Stimulated activated effector memory CD8-positive, alpha-beta T cell treated with anti-CD3 and anti-CD28 coated beads, Interleukin-12 subunit alpha, Interleukin-12 subunit beta, amount 100 ng/mL, for 72 hours (primary cell): ENCODE results near the gene PODXL2.
A peak's percentile ranks its signal among the peaks of the same experiment; 100 is the strongest.

Experiments
- ATAC-seq: fragments of 150-1000 bp; cut with Tn5 transposase; 2 replicates; pipeline ENCODE4 v1.10.0; 2021
- DNase-seq, 2 donors: peaks; one replicate each; pipeline ENCODE4 v3.0.0; 2021 to 2022; ENCODE audit warnings: low spot score in 2 of 2
- H3K27ac Mint-ChIP-seq: one replicate; pipeline ENCODE4 v1.8.0; 2022; ENCODE audit warnings: mild to moderate bottlenecking, mixed read lengths
- H3K36me3 Mint-ChIP-seq: one replicate; pipeline ENCODE4 v1.8.0; 2022; ENCODE audit warnings: mild to moderate bottlenecking, mixed read lengths
- H3K4me1 Mint-ChIP-seq: one replicate; pipeline ENCODE4 v1.8.0; 2022; ENCODE audit warnings: mixed read lengths
- H3K4me3 Mint-ChIP-seq: one replicate; pipeline ENCODE4 v1.8.0; 2022; ENCODE audit warnings: mild to moderate bottlenecking, mixed read lengths
- H3K9me3 Mint-ChIP-seq: one replicate; pipeline ENCODE4 v1.8.0; 2022; ENCODE audit warnings: mixed read lengths

PODXL2 gene, protein sequence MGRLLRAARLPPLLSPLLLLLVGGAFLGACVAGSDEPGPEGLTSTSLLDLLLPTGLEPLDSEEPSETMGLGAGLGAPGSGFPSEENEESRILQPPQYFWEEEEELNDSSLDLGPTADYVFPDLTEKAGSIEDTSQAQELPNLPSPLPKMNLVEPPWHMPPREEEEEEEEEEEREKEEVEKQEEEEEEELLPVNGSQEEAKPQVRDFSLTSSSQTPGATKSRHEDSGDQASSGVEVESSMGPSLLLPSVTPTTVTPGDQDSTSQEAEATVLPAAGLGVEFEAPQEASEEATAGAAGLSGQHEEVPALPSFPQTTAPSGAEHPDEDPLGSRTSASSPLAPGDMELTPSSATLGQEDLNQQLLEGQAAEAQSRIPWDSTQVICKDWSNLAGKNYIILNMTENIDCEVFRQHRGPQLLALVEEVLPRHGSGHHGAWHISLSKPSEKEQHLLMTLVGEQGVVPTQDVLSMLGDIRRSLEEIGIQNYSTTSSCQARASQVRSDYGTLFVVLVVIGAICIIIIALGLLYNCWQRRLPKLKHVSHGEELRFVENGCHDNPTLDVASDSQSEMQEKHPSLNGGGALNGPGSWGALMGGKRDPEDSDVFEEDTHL

DNA sequence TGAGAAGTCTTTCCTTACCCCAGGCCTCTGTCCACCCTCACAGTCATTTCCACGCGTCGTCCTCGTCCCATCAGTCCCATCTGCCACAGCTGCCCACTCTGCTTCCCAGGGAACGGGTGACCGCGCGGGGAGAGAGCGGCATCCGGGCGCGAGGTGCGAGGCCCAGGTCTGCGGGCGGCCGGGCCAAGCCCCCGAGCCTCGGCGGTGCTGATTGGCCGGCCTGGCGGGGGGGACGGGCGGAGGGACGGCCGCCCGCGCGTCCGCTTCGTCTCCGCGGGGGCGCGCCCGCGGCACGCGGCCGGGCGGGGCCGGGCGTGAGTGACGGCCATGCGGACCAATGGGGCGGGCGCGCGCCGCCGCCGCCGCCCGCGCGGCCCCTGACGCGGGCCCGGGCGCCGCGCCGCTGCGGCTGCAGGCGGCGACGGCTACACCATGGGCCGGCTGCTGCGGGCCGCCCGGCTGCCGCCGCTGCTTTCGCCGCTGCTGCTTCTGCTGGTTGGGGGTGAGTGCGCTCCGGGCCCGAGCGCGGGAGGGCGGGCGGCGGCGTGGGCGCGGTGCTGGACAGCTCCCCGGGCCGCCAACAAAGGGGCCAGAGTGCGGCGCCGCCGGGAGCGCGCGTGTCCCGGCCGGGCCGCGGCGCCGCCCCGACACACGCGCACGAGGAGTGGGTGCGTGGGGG lies at the start of gene PODXL2:
Gene PODXL2 (plus strand): TSS at position 398 of the 679 bp plus-strand sequence. CDS start 35 bp downstream, at position 433.
- H3K4me3 Mint-ChIP-seq = peak within 1 kb of the TSS; percentile 84
- no peak for DNase-seq
- no peaks in the 10 kb centered on the region for H3K9me3 Mint-ChIP-seq
- ATAC-seq = peak; percentile 60
- H3K4me1 Mint-ChIP-seq = peaks cover 49% of the 10 kb centered on the region
- H3K27ac Mint-ChIP-seq = peak within 1 kb of the TSS; percentile 75
- H3K36me3 Mint-ChIP-seq = peaks cover 8% of the 10 kb centered on the region

DNA sequence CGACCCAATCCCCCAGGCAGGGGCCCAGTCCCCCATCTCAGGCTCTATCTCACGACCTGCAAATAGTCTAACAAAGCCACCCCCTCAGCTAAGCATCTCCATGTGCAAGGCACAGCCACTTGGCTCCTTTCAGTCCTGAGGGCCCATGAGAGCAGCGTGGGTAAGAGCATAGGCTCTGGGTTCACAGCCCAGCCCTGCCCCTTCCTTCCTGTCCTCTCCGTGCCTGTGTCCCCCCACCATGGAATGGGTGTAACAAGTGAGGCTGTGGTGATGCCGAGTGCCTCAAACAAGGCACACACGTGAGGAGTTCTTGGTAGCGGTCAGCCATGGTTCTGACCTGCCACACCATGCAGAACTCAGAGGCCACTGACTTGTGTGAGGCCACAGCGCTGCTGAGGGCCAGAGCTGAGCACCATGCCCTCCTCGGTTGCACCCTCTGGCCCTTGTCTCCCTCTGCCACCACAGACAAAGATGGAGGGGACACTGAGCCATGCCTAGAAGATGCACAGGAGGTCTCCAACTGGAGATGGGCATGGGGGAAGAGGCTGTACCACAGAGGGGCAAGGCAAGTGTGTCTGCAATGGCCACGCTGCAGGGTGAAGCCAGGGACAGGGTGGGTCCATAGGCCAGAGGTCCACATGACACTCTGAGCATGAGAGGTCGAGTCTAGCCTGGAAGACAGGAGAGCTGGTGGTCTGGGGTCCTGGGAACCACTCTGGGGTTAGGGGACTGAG lies 48.5 kb upstream of the PODXL2 start:
- ATAC-seq = no peak
- Mint-ChIP-seq H3K9me3 (no peaks in the 10 kb centered on the region), H3K27ac (peak overlapping the region; percentile 69), H3K4me1 (peaks cover 42% of the 10 kb centered on the region), H3K4me3 (no peak overlapping the region), H3K36me3 (peaks cover 13% of the 10 kb centered on the region)
- no peak for DNase-seq

DNA sequence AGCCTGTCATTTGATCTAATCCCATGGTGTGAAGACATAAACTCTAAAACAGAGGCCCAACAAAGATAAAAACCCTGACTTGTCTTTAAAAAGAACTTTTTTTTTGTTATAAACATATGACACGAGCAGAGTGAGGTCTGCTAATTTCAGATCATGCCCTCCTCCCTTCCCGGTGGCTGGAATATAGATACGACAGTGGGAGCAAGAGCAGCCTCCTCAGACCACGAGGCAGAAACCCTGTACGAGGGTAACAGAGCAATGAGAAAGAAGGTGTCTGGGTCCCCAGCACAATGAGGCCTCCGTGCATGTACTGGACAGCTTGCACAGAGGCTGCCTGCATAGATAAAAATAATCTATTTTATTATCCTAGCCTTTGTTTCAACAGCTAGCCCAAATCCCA lies 44.3 kb upstream of the PODXL2 start:
- H3K36me3 Mint-ChIP-seq = no peaks in the 10 kb centered on the region
- H3K4me1 Mint-ChIP-seq = peaks cover 44% of the 10 kb centered on the region
- DNase-seq (no peak), ATAC-seq (no peak)
- peak overlapping the region; percentile 77 for H3K27ac Mint-ChIP-seq
- H3K9me3 Mint-ChIP-seq = no peaks in the 10 kb centered on the region
- no peak overlapping the region for H3K4me3 Mint-ChIP-seq

DNA sequence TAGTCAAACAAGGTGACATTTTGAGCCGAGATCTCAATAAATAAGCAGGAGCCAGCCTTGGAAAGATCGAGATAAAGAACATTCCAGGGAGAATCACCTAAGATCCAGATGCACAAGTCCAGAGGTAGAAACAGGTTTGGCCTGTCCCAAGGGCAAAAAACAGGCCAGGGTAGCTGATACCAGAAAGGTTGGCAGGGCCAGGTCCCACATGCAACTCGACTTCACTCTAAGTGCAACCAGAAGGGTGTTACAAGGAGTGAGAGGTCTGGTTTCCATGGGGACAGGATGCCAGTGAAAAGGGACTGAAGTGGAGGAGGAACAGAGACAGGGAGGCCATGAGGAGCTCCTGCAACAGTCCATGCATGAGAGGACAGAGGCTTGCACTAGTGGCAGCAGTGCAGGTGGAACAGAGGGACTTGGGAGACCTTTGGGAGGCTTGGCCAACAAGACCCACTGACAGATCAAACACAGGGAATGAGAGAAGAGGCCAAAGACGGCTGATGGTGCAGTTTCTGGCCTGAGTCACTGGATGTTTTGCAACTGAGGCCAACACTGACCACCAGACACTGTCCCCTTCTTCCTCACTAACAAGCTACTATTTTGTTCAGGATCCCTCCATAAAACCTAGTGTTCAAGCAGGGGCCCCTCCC lies 43.7 kb upstream of the PODXL2 start:
- Mint-ChIP-seq H3K4me1 (peaks cover 45% of the 10 kb centered on the region), H3K36me3 (no peaks in the 10 kb centered on the region), H3K9me3 (no peaks in the 10 kb centered on the region), H3K27ac (peak overlapping the region; percentile 77), H3K4me3 (no peak overlapping the region)
- ATAC-seq (no peak), DNase-seq (no peak)

DNA sequence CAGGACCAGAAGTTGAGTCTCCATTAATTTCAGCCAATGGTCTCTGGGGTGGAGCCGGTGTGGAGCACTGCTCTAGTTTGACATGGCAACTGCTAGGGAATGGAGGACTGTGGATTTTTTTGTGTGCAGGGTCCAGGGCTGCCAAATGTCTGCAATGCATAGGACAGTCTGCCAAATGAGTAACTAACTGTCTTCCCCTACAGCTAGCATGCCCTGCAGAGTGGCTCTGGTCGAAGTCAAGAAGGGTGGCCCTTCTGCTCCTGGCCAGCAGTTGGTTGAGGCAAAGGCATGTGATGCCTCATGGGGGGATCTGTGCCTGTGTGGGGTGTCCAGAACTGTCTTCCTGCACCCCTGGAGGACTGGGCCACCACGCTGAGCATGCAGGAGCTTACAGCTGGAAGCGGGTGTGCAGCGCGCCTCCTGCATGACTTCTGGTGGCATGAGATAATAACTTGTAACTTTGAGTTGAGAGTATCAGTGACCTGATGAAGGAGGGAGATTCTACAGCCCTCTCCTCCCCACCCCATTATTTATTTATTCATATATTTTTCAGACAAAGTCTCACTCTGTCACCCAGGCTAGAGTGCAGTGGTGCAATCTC lies 43.1 kb upstream of the PODXL2 start:
- peak overlapping the region; percentile 77 for H3K27ac Mint-ChIP-seq
- peaks cover 38% of the 10 kb centered on the region for H3K4me1 Mint-ChIP-seq
- H3K36me3 Mint-ChIP-seq = peaks cover 6% of the 10 kb centered on the region
- no peaks in the 10 kb centered on the region for H3K9me3 Mint-ChIP-seq
- ATAC-seq (no peak), DNase-seq (no peak)
- no peak overlapping the region for H3K4me3 Mint-ChIP-seq

DNA sequence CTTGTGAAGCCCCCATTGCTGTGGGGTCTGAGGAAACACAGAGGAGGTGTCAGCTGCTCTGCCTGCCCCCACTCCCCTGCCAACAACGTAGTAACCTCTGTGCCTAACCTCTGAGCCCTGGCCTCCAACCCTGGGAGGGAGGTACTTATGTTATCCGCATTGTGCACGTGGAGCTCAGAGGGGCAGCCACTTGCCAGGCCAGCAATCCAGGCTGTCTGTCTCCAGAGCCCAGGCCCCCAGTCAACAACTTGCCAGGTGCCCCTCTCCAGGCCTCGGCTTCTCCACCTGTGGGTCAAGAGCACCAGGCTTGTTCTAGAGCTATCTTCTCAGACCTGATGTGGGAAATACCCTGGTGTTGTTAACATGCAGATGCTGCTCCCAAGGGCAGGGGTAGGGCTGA lies 41.1 kb upstream of the PODXL2 start:
- H3K36me3 Mint-ChIP-seq = peaks cover 7% of the 10 kb centered on the region
- DNase-seq = no peak
- no peaks in the 10 kb centered on the region for H3K9me3 Mint-ChIP-seq
- H3K4me1 Mint-ChIP-seq = peaks cover 44% of the 10 kb centered on the region
- ATAC-seq = no peak
- H3K4me3 Mint-ChIP-seq = no peak overlapping the region
- H3K27ac Mint-ChIP-seq = no peak overlapping the region

DNA sequence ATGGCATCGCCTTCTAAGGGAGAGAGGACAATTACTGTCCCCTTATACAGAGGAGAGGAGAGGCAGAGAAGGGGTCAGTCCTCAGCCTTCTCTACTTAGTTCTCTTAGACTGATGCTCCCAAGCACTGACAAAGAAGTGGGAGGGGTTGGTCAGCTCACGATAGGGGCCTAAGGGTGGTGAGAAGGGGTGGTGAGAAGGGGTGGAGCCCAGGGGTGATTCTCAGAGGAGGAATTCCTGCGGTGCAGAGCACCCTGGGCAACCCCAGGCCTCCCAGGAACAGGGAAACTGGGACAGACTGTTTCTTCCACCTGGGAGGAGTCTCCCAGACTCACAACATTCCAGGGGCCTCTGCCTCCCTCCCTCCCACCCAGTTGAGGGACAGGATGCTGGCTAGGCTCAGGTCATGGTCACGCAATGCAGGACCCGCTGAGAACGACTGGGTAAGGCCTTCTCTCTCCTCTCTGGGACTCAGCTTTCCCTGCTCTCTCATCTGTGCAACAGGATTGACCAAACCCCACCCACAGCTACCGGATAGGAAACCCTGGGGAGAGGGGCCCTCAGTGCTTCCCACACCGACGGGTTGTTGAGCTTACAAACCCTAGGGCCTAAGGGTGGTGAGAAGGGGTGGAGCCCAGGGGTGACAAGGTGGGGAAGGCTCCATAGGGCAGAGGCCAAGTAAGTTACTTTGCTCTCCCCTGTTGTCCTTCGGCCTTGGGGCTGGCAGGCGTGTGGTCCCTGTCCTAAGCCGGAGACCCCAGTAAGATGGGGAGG lies 40.0 kb upstream of the PODXL2 start:
- Mint-ChIP-seq H3K27ac (peak overlapping the region; percentile 60), H3K4me3 (peak overlapping the region; percentile 80), H3K4me1 (peaks cover 44% of the 10 kb centered on the region), H3K9me3 (no peaks in the 10 kb centered on the region), H3K36me3 (peaks cover 7% of the 10 kb centered on the region)
- ATAC-seq = no peak
- no peak for DNase-seq

DNA sequence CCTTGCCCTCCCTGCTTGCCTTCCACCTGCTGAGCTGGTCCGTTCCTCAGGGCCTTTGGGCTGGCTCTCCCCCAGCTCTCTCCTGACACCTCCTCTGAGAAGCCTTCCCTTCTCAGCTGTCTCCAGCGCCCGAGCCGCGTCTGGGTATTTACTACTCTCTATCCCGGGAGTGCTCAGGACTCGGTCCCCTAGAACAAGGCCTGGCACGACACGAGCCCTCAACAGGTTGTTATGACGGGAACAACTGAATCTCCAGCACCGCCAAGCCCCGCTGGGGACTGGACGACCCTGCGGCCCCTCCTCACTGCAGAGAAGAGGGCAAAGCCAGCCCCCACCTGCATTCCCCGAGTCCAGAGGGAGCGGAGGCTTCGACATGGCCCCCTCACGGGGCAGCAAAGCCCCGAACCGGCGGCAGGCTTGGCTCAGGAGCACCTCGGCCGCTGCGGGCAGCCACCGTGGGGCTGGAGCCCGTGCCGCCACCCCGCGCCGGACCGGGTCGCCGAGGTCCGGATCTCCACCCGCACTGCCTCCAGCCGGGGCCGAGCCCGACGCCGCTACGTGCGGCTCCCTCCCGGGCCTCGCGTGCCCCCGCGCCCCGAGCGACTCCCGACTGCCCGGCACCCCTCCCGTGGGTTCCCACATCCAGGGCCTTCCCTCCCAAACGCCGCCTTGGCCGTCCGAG lies 39.2 kb upstream of the PODXL2 start:
- Mint-ChIP-seq H3K4me1 (peaks cover 41% of the 10 kb centered on the region), H3K36me3 (peaks cover 7% of the 10 kb centered on the region), H3K9me3 (no peaks in the 10 kb centered on the region), H3K4me3 (peak overlapping the region; percentile 80), H3K27ac (peak overlapping the region; percentile 92)
- ATAC-seq (peak; percentile 1), DNase-seq (peak in 1 of 2 donors; percentile 69)

DNA sequence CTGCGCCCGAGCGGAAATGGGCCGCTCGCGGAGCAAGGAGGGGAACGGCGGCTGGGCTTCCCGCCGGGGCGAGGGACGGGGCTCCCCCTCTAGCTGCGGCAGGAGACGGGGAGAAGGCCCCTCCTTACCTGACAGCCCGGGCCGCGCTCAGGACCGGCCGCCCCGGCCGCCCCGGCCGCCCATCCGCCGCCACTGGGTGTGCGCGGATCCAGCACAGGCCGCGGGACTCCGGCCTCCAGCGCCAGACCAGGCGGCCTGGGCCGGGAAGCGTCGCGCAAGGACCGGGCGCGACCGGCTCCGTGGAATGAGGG lies 38.7 kb upstream of the PODXL2 start:
- Mint-ChIP-seq H3K4me3 (peak overlapping the region; percentile 80), H3K27ac (peak overlapping the region; percentile 92), H3K36me3 (peaks cover 7% of the 10 kb centered on the region), H3K4me1 (peaks cover 37% of the 10 kb centered on the region), H3K9me3 (no peaks in the 10 kb centered on the region)
- ATAC-seq (peak; percentile 55), DNase-seq (peak in 1 of 2 donors; percentile 27)

DNA sequence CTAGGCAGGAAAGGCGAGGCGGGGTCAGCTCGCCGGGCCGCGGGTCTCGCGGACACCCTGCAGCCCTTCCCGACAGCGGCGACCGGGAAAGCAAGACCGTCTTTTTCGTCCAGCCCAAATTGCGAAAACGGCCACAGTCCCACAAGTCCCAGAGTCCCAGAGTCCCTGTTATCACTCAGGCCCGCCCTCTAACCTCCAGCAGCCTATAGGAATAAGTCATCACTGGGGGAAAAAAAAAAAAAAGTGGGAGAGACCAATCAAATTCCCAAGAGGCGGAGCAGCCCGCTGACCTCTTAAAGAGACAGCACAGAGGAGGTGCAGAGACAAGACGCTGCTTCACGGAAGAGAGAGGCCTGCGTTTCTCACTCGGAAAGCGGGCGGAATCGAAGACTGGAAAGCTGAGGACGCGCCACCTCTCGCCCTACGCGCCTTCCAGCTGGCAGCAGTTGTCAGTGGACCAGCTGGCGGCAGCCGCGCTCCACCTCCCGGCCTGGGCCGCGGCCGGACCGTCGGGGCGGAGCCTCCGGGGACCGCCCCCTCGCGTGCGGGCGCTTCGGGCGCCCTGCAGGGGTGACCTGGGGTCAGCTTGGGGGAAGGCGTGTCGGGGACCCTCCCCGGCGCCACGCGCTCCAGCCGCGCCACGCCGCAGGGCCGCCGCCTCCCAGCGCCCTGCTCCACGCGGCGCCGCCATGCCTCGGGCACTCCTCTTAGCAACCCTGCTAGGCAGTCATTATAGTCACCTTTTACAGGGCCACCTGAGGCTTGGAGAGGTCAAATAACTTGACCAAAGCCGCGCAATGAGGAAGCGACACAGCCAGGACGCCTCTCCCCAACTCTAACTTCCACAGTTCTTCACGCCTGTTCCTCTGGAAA lies 38.2 kb upstream of the PODXL2 start, which contains the start of gene TPRA1:
Gene TPRA1 (minus strand): TSS at position 141 of the 873 bp plus-strand sequence. CDS start 10,587 bp downstream, outside the sequence.
- peaks cover 34% of the 10 kb centered on the region for H3K4me1 Mint-ChIP-seq
- H3K4me3 Mint-ChIP-seq = peak within 1 kb of the TSS; percentile 80
- peak within 1 kb of the TSS; percentile 92 for H3K27ac Mint-ChIP-seq
- peak; percentile 72 to 92 for DNase-seq
- ATAC-seq = peak; percentile 87
- H3K9me3 Mint-ChIP-seq = no peaks in the 10 kb centered on the region
- peaks cover 7% of the 10 kb centered on the region for H3K36me3 Mint-ChIP-seq

DNA sequence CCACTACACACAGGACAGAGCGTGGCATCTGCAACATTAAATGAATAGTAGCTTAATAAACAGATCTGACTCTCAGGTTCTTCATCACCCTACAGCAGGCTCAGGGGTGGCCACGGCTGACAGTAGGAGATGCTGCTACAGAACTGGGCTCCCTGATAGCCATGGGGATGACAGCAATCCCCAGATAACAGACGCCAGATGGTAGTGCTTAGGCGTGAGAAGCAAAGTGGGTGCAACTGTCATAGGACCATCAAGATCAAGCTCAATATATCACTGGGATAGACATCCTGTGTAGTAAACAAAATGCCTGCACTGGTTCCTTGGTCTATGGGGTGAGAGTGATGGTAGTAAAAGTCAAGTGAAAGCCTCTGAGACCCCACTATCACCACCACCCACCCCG lies 35.8 kb upstream of the PODXL2 start:
- Mint-ChIP-seq H3K4me3 (no peak overlapping the region), H3K9me3 (no peaks in the 10 kb centered on the region), H3K36me3 (peaks cover 12% of the 10 kb centered on the region), H3K4me1 (peaks cover 41% of the 10 kb centered on the region), H3K27ac (no peak overlapping the region)
- DNase-seq = no peak
- ATAC-seq = no peak

DNA sequence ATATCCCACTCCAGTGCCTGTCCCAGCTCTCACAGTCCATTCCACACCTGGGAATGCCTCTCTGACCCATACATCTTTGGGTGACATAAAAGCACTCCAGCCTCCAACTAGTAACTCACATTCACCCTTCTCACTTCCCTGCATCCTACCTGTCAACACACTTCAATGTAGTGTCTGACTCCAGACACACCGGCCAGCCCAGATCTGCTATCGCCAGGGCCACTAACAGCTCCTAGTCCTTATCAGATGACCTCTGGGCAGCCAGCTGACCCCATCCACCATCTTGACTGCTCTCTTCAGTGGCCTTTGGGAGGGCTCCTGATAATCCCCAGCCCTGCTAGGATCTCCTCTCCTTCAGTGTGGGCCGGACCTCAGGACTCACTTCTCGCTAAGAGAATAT lies 33.7 kb upstream of the PODXL2 start:
- Mint-ChIP-seq H3K9me3 (no peaks in the 10 kb centered on the region), H3K36me3 (peaks cover 32% of the 10 kb centered on the region), H3K4me1 (peaks cover 40% of the 10 kb centered on the region), H3K27ac (peak overlapping the region; percentile 11), H3K4me3 (no peak overlapping the region)
- ATAC-seq = no peak
- no peak for DNase-seq
